Breast epithelium (tissue), 3 donors: ENCODE data around the gene NEGR1.

Experiments
- CTCF ChIP-seq, 3 donors: fragments of 450-650 bp; IDR thresholded peaks; one replicate each; pipeline ENCODE4 v1.5.1; 2016 to 2017; ENCODE audit warnings: antibody characterized with exemption in 3 of 3, mild to moderate bottlenecking in 3 of 3, moderate library complexity in 3 of 3
- POLR2A ChIP-seq: fragments of 450-650 bp; IDR thresholded peaks from one replicate; pipeline ENCODE4 v1.6.1; 2016; ENCODE audit warnings: antibody characterized with exemption, mild to moderate bottlenecking, moderate library complexity
- POLR2AphosphoS5 ChIP-seq, 3 donors: sonication (generic); formaldehyde crosslinking; IDR thresholded peaks; one replicate each; pipeline ENCODE4 v1.6.1; 2017; ENCODE audit warnings: antibody characterized with exemption in 3 of 3

DNA sequence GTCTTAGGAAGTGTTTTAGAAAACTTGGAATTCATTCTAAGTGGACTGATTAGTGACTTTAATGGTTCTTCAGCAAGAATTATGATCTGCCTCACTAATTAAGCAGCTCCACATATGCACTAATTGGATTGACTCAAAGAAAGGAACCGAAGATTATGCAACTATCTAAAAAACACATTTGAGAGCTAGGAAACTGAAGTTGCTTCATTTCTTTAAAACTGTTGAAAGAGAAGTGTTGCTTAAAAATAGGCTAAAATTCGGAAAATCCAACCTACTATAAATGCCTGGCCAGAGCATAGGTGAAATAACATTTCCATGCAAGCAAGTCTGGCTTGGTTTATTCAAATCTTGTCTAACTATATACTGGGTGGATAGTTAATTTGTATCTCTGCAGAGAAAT is 698.6 kb downstream of the NEGR1 start:
- TF ChIP-seq CTCF (IDR thresholded peaks at IDR 0.05) (no peak), POLR2A (no peak), POLR2AphosphoS5 (IDR thresholded peaks at IDR 0.05) (no peak)
